H1 (cell line): ENCODE results near the gene HMGCL. TPM values are rescaled to one million over a fixed set of nuclear protein-coding genes. Genes with fewer than 3 reads are reported as not detected.
A peak's percentile ranks its signal among the peaks of the same experiment; 100 is the strongest.

ENCODE experiments used
- CBX8 ChIP-seq: fragments of 300-800, 300-1000 bp; sonication (generic); IDR thresholded peaks from 2 replicates; pipeline ENCODE4 v1.7.1; 2016; ENCODE audit warnings: low read depth, low read length, borderline replicate concordance
- CHD1 ChIP-seq: IDR thresholded peaks from 2 replicates; pipeline ENCODE4 v1.6.1; 2012; ENCODE audit warnings: low read depth, low read length, improper control_type of control experiment
- CHD7 ChIP-seq: fragments of 300-600 bp; sonication (generic); IDR thresholded peaks from 2 replicates; pipeline ENCODE4 v1.7.1; 2012; ENCODE audit warnings: low read length, moderate library complexity, mild to moderate bottlenecking, inconsistent platforms; ENCODE audit not compliant: insufficient replicate concordance
- HDAC6 ChIP-seq: IDR thresholded peaks from one replicate; pipeline ENCODE4 v1.7.1; 2012; ENCODE audit warnings: low read depth, mild to moderate bottlenecking, inconsistent platforms, low read length, moderate library complexity
- KDM1A ChIP-seq: fragments of 200-600, 300-600 bp; sonication (generic); IDR thresholded peaks from 2 replicates; pipeline ENCODE4 v1.7.1; 2016; ENCODE audit warnings: mild to moderate bottlenecking, low read length, borderline replicate concordance
- KDM5A ChIP-seq: fragments of 200-600 bp; IDR thresholded peaks from 2 replicates; pipeline ENCODE4 v1.7.1; 2012; ENCODE audit warnings: mild to moderate bottlenecking, low read length, inconsistent platforms, mixed read lengths
- NANOG ChIP-seq: IDR thresholded peaks from 2 replicates; pipeline ENCODE4 v1.6.1; 2011; ENCODE audit warnings: low read length, low read depth, mild to moderate bottlenecking, inconsistent platforms; ENCODE audit not compliant: insufficient read depth, poor library complexity, severe bottlenecking
- NRF1 ChIP-seq: IDR thresholded peaks from 2 replicates; pipeline ENCODE4 v1.6.1; 2011; ENCODE audit warnings: mild to moderate bottlenecking, low read depth, low read length, improper control_type of control experiment
- PHF8 ChIP-seq: fragments of 200-600 bp; sonication (generic); conservative IDR thresholded peaks from 2 replicates; pipeline ENCODE4 v1.7.1; 2012; ENCODE audit warnings: low read depth, mild to moderate bottlenecking, inconsistent platforms, low read length, moderate library complexity
- ZNF274 ChIP-seq: IDR thresholded peaks from 2 replicates; pipeline ENCODE4 v1.7.0; 2012; ENCODE audit warnings: low read length, borderline replicate concordance; ENCODE audit errors: extremely low read depth
- polyA plus RNA-seq, 7 experiments: library from polyadenylated mRNA; depleted of rRNA in 3 of 7; stranded (reverse) in 5 of 7; unstranded in 2 of 7; fragments of >200 nt in 5 of 7; fragments of 200-250 nt in 2 of 7; gene quantifications; 1 replicate in 5 of 7; 2 replicates in 1 of 7; 4 replicates in 1 of 7; pipeline versions ENCODE4 v1.2.1 to v1.2.3, GENCODE V29; 2011 to 2013; ENCODE audit warnings: missing spikeins in 2 of 7, mixed read lengths in 2 of 7
- total RNA-seq: library from RNA; stranded (reverse); fragmentation: NEBNext Ultra II Directional; extraction: Animal tissue kit (Norgen Biotek cat#: 25700); gene quantifications from 2 replicates; pipeline ENCODE4 v1.2.1, GENCODE V29; 2021

The HMGCL gene
- total and polyA plus RNA-seq, 2 of the 8 experiments (the other 6 are each of a cell fraction or from before 2014, with no cell fraction given), result 13.7 to 19.5 TPM

GRCh38 chr1:23777979-23778814 is 47.0 kb downstream of the HMGCL start, which contains the start of gene PITHD1 (continued):
- TF ChIP-seq CHD7 (no peak), CHD1 (no peak), CBX8 (no peak), NRF1 (peak; percentile 64), NANOG (no peak), KDM5A (peak; percentile 61; the same call in 1 of the 2 replicates), HDAC6 (no peak), KDM1A (no peak), PHF8 (peak; percentile 98), ZNF274 (no peak)
